ENCODE data around the gene TDRD7. TPM values are rescaled to one million over a fixed set of nuclear protein-coding genes. Genes with fewer than 3 reads are reported as not detected.
A peak's percentile ranks its signal among the peaks of the same experiment; 100 is the strongest.

The TDRD7 gene
- total and polyA plus RNA-seq, 9 of the 15 experiments (the other 6 are each of a cell fraction or from before 2014, with no cell fraction given): 2.2 to 7.7 (median 5.2) TPM

DNA sequence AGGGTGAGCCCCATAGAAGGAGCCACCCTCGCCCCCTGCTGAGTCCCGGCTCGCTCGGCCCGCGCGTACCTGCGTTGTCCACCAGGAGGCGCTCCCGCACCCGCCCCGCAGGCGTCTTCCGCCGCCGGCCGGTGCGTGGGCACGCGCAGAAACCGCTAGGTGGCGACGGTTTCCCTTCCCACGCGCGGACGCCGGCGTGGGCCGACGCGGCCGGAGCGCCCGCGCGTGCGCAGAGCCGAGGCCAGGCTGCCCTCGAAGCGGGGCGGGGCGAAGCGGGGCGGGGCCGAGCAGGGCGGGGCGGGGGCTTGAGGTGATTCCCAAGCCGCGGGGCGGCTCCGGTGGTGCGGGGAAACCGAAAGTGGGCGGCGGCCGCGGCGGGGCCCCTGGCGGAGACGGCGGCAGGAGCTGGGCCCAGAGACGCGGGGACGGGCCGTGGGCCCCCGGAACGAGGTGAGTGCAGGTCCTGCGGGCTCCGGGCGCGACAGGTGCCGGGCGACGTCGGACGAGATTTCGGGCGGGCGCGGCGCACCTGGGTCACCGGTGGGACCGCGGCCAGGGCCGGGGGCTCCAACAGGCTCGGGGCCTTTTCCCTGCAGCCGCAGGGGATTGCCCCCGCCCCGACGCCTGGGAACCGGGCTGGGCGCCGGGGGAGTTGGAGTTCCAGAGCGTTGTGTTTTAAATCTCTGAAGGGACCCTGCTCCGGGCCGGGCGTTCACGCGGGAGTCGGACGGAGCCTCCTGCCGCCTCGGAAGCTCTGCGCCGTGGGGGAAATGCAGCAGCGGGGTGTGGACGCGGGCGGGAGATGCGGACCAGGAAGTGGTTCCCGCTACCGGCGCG lies at the start of gene TDRD7 (continued):
- TF ChIP-seq, protein P1, sequence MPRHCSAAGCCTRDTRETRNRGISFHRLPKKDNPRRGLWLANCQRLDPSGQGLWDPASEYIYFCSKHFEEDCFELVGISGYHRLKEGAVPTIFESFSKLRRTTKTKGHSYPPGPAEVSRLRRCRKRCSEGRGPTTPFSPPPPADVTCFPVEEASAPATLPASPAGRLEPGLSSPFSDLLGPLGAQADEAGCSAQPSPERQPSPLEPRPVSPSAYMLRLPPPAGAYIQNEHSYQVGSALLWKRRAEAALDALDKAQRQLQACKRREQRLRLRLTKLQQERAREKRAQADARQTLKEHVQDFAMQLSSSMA (CRISPR knock-in tag; IDR thresholded peaks at IDR 0.05): no peak
- TF ChIP-seq, protein P2, sequence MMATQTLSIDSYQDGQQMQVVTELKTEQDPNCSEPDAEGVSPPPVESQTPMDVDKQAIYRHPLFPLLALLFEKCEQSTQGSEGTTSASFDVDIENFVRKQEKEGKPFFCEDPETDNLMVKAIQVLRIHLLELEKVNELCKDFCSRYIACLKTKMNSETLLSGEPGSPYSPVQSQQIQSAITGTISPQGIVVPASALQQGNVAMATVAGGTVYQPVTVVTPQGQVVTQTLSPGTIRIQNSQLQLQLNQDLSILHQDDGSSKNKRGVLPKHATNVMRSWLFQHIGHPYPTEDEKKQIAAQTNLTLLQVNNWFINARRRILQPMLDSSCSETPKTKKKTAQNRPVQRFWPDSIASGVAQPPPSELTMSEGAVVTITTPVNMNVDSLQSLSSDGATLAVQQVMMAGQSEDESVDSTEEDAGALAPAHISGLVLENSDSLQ (IDR thresholded peaks at IDR 0.05): no peak
- TF ChIP-seq PPARD (CRISPR knock-in tag; IDR thresholded peaks at IDR 0.05): no peak
- no peak for TF ChIP-seq MECOM (CRISPR knock-in tag; IDR thresholded peaks at IDR 0.05)
- TF ChIP-seq KLF6 (CRISPR knock-in tag; IDR thresholded peaks at IDR 0.05; ENCODE audit: borderline replicate concordance): no peak
- TF ChIP-seq PHF21A (IDR thresholded peaks at IDR 0.05; ENCODE audit: borderline replicate concordance, low read depth): no peak
- TF ChIP-seq, protein P3, sequence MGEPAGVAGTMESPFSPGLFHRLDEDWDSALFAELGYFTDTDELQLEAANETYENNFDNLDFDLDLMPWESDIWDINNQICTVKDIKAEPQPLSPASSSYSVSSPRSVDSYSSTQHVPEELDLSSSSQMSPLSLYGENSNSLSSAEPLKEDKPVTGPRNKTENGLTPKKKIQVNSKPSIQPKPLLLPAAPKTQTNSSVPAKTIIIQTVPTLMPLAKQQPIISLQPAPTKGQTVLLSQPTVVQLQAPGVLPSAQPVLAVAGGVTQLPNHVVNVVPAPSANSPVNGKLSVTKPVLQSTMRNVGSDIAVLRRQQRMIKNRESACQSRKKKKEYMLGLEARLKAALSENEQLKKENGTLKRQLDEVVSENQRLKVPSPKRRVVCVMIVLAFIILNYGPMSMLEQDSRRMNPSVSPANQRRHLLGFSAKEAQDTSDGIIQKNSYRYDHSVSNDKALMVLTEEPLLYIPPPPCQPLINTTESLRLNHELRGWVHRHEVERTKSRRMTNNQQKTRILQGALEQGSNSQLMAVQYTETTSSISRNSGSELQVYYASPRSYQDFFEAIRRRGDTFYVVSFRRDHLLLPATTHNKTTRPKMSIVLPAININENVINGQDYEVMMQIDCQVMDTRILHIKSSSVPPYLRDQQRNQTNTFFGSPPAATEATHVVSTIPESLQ (CRISPR knock-in tag; IDR thresholded peaks at IDR 0.05): no peak
- no peak for TF ChIP-seq BCOR (IDR thresholded peaks at IDR 0.05)
- TF ChIP-seq ZNF253 (CRISPR knock-in tag; conservative IDR thresholded peaks at IDR 0.05): no peak
- no peak for TF ChIP-seq RFX7 (CRISPR knock-in tag; IDR thresholded peaks at IDR 0.05)
- 0 out of 2 replicates have a peak, but pooled peaks have one; percentile 15 for TF ChIP-seq ZEB2 (IDR thresholded peaks at IDR 0.05)
- TF ChIP-seq NFATC3 (IDR thresholded peaks at IDR 0.05): no peak
- no peak for TF ChIP-seq POLR2A (conservative IDR thresholded peaks at IDR 0.05)
- TF ChIP-seq HDAC6 (IDR thresholded peaks at IDR 0.05; ENCODE audit: low read depth, low read length): no peak
- peak; percentile 33; the same call in 1 of the 2 replicates for TF ChIP-seq ATF7 (IDR thresholded peaks at IDR 0.05)
- TF ChIP-seq TBL1XR1 (IDR thresholded peaks at IDR 0.05; ENCODE audit: low read length in 2 of 2): no peak
- TF ChIP-seq RBBP5 (IDR thresholded peaks at IDR 0.05; ENCODE audit: borderline replicate concordance, insufficient read depth, low read length, poor library complexity, severe bottlenecking): peak; percentile 98
- TF ChIP-seq SIRT6 (IDR thresholded peaks at IDR 0.05; ENCODE audit: low read depth, low read length): no peak
- TF ChIP-seq, protein P4, sequence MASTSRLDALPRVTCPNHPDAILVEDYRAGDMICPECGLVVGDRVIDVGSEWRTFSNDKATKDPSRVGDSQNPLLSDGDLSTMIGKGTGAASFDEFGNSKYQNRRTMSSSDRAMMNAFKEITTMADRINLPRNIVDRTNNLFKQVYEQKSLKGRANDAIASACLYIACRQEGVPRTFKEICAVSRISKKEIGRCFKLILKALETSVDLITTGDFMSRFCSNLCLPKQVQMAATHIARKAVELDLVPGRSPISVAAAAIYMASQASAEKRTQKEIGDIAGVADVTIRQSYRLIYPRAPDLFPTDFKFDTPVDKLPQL (IDR thresholded peaks at IDR 0.05; ENCODE audit: extremely low read depth, insufficient read length): no peak
- TF ChIP-seq NR4A1 (CRISPR knock-in tag; IDR thresholded peaks at IDR 0.05): no peak
- TF ChIP-seq NR4A1 (tag; IDR thresholded peaks at IDR 0.05): 0 out of 2 replicates have a peak, but pooled peaks have one; percentile 46
- TF ChIP-seq HDGF (IDR thresholded peaks at IDR 0.05): no peak
- TF ChIP-seq, protein P5, sequence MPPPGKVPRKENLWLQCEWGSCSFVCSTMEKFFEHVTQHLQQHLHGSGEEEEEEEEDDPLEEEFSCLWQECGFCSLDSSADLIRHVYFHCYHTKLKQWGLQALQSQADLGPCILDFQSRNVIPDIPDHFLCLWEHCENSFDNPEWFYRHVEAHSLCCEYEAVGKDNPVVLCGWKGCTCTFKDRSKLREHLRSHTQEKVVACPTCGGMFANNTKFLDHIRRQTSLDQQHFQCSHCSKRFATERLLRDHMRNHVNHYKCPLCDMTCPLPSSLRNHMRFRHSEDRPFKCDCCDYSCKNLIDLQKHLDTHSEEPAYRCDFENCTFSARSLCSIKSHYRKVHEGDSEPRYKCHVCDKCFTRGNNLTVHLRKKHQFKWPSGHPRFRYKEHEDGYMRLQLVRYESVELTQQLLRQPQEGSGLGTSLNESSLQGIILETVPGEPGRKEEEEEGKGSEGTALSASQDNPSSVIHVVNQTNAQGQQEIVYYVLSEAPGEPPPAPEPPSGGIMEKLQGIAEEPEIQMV (tag; conservative IDR thresholded peaks at IDR 0.05; ENCODE audit: low read depth): no peak
- TF ChIP-seq SMARCE1 (IDR thresholded peaks at IDR 0.05): no peak
- 0 out of 2 replicates have a peak, but pooled peaks have one; percentile 17 for TF ChIP-seq ZC3H11A (IDR thresholded peaks at IDR 0.05; ENCODE audit: low read depth, low read length)

Data from K562 (cell line).